Prostate gland (tissue), 2 donors: ENCODE measurements around the gene ODC1. TPM values are rescaled to one million over a fixed set of nuclear protein-coding genes. Genes with fewer than 3 reads are reported as not detected.

Experiments used
- DNase-seq: peaks from one replicate; pipeline ENCODE4 v3.0.0-alpha.2; 2019; ENCODE audit warnings: low spot score
- H3K27ac ChIP-seq, 2 donors: fragments of 200-600 bp; sonication (generic); 2 replicates each; pipeline ENCODE4 v1.5.1; 2017 to 2019
- H3K27me3 ChIP-seq: fragments of 200-600 bp; sonication (generic); replicated peaks from 2 replicates; pipeline ENCODE4 v1.5.1; 2019; ENCODE audit not compliant: insufficient read depth
- H3K36me3 ChIP-seq, 2 donors: fragments of 200-600 bp; sonication (generic); 1 replicate in 1 of 2; 2 replicates in 1 of 2; pipeline versions ENCODE4 v1.5.1 to v1.8.1; 2017 to 2019
- H3K4me1 ChIP-seq: fragments of 200-600 bp; sonication (generic); replicated peaks from 2 replicates; pipeline ENCODE4 v1.5.1; 2019
- H3K4me3 ChIP-seq, 2 donors: fragments of 200-600 bp; sonication (generic); 2 replicates each; pipeline ENCODE4 v1.5.1; 2017 to 2019
- H3K9me3 ChIP-seq: fragments of 200-600 bp; sonication (generic); 2 replicates; pipeline ENCODE4 v1.5.1; 2017
- POLR2A ChIP-seq: fragments of 450-650 bp; IDR thresholded peaks from one replicate; pipeline ENCODE4 v1.6.1; 2016; ENCODE audit warnings: antibody characterized with exemption, mild to moderate bottlenecking
- POLR2AphosphoS5 ChIP-seq: sonication (generic); formaldehyde crosslinking; IDR thresholded peaks from one replicate; pipeline ENCODE4 v1.6.1; 2017; ENCODE audit warnings: antibody characterized with exemption
- WGBS: methylation state at CpG from one replicate; pipeline ENCODE4 v1.1.5; 2018; 5-methylcytosine and 5-hydroxymethylcytosine counted together
- intact Hi-C: fragments of 100-400 bp; cut with DNase I; formaldehyde crosslinking; loops from one replicate; pipeline ENCODE4 v1.14.2; 2022
- total RNA-seq, 2 donors: library from RNA; depleted of rRNA; stranded (reverse); fragments of >200 nt; gene quantifications; one replicate each; pipeline ENCODE4 v1.1.0, GENCODE V29; 2016
- TF ChIP-seq, protein P1 (sequence below), 4 experiments: fragments of 200-600 bp in 2 of 4; fragments of 450-650 bp in 2 of 4; sonication (generic) in 2 of 4; IDR thresholded peaks; 1 replicate in 3 of 4; 2 replicates in 1 of 4; pipeline ENCODE4 v1.5.1; 2016 to 2019; ENCODE audit warnings: antibody characterized with exemption in 4 of 4, mild to moderate bottlenecking in 2 of 4, moderate library complexity in 2 of 4

The ODC1 gene
- total RNA-seq, 2 donors from 2014 or later: 147 to 261 TPM

DNA sequence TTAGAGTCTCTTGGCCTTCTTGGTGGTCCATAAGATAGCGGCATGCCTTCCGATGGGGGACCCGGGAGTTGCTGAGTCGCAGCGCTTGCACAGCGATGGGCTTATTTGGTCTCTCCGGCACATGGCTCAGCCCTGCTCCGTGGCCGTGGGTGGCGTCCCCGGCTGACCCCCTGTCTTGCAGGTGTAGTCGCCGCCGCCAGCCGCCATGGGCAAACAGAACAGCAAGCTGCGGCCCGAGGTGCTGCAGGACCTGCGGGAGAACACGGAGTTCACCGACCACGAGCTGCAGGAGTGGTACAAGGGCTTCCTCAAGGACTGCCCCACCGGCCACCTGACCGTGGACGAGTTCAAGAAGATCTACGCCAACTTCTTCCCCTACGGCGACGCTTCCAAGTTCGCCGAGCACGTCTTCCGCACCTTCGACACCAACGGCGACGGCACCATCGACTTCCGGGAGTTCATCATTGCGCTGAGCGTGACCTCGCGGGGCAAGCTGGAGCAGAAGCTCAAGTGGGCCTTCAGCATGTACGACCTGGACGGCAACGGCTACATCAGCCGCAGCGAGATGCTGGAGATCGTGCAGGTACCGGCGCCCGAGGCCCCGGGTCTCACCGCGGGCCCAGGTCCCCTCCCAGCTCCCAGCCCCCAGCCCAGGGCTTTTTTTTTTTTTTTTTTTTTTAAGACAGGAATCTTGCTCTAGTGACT, 28.4 kb downstream of the ODC1 start:
- Histone ChIP-seq H3K4me1 (no peaks in the 10 kb centered on the region), H3K27ac (no peak overlapping the region), H3K36me3 (no peaks in the 10 kb centered on the region), H3K9me3 (no peaks in the 10 kb centered on the region), H3K27me3 (no peaks in the 10 kb centered on the region), H3K4me3 (no peak overlapping the region)
- no peak for TF ChIP-seq POLR2A
- no peak for TF ChIP-seq POLR2AphosphoS5
- TF ChIP-seq, protein P1, sequence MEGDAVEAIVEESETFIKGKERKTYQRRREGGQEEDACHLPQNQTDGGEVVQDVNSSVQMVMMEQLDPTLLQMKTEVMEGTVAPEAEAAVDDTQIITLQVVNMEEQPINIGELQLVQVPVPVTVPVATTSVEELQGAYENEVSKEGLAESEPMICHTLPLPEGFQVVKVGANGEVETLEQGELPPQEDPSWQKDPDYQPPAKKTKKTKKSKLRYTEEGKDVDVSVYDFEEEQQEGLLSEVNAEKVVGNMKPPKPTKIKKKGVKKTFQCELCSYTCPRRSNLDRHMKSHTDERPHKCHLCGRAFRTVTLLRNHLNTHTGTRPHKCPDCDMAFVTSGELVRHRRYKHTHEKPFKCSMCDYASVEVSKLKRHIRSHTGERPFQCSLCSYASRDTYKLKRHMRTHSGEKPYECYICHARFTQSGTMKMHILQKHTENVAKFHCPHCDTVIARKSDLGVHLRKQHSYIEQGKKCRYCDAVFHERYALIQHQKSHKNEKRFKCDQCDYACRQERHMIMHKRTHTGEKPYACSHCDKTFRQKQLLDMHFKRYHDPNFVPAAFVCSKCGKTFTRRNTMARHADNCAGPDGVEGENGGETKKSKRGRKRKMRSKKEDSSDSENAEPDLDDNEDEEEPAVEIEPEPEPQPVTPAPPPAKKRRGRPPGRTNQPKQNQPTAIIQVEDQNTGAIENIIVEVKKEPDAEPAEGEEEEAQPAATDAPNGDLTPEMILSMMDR (IDR thresholded peaks at IDR 0.05): no peak
- DNase-seq: no peak
- WGBS: 94% methylated on average over 54 of the region's 54 CpGs
- intact Hi-C loops: no loop called here

DNA sequence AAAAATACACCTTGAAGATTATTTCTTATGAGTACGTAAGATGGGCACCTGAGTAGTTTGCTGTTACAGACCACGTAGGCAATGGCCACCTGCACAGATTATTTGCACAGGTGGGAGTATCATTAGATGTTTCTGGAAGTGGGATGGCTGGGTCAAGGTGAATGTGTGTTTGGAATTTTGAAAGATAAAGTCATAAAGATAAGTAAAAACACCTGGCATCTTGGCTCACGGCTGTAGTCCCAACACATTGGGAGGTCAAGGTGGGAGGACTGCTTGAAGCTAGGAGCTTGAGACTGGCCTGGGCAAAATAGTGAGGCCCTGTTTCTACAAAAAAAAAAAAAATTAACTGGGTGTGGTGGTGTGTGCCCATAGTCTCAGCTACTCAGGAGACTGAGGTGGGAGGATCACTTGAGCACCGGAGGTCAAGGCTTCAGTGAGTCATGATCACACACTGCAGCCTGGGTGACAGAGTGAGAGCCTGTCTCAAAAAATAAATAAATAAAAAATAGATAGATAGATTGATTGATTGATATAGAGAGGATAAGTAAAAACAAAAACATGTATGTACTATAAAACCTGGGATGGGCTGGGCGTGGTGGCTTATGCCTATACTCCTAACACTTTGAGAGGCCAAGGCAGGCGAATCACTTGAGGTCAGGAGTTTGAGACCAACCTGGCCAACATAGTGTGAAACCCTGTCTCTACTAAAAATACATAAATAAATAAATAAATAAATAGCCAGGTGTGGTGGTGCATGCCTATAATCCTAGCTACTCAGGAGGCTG, 30.4 kb downstream of the ODC1 start:
- TF ChIP-seq, protein P1 (IDR thresholded peaks at IDR 0.05): no peak
- TF ChIP-seq POLR2A: no peak
- no peak for TF ChIP-seq POLR2AphosphoS5
- Histone ChIP-seq H3K27ac (no peak overlapping the region), H3K27me3 (no peaks in the 10 kb centered on the region), H3K4me3 (no peak overlapping the region), H3K9me3 (no peaks in the 10 kb centered on the region), H3K4me1 (no peaks in the 10 kb centered on the region), H3K36me3 (no peaks in the 10 kb centered on the region)
- WGBS: 85% methylated on average over 6 of the region's 6 CpGs
- no peak for DNase-seq
- intact Hi-C loops: no loop called here

DNA sequence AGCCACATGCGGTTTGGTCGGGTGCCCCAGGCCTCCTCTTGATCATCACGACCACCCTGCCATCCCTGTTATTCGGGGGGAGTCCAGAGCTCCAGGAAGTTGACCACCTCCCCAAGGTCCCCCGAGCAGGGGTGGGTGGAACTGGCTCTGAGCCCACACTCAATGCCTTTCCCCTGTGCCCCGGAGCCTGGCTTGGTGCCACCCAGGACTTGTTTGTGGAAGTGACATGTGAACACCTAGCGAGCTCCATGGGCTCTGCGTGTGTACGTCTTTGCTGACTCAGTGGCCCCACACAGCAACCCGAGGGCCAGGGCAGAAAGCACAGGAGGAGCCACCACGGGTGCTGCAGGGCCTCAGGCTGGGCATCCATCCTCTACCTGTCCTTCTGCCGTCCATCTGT, 32.5 kb downstream of the ODC1 start:
- WGBS: 89% methylated on average over 12 of the region's 12 CpGs
- H3K4me1 ChIP-seq: no peaks in the 10 kb centered on the region
- no peak for DNase-seq
- H3K27ac ChIP-seq: no peak overlapping the region
- H3K36me3 ChIP-seq: no peaks in the 10 kb centered on the region
- intact Hi-C loops: no loop called here
- H3K4me3 ChIP-seq: no peak overlapping the region
- no peaks in the 10 kb centered on the region for H3K27me3 ChIP-seq
- TF ChIP-seq POLR2A (no peak), POLR2AphosphoS5 (no peak)
- TF ChIP-seq, protein P1 (IDR thresholded peaks at IDR 0.05): no peak
- no peaks in the 10 kb centered on the region for H3K9me3 ChIP-seq

DNA sequence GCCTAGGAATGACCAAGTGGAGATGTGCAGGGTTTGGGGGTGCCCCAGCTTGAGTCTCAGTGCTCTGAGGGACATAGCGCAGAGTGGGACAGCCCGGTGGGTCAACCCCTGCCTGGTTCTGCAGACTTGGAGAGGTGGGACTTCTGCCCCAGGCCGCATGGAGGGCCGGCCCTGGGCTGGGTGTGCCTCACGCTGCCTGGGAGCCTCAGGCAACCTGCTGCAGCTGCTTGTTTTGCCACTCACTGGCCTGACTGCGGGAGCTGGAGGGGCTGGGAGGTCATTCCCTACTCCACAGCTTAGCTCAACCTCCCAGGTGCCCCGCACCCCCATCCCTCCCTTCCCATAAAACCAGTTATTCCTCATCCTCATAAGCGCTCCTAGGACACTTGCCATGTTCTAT, 33.1 kb downstream of the ODC1 start:
- intact Hi-C loops: no loop called here
- Histone ChIP-seq H3K27ac (no peak overlapping the region), H3K4me3 (no peak overlapping the region), H3K27me3 (no peaks in the 10 kb centered on the region), H3K4me1 (no peaks in the 10 kb centered on the region), H3K36me3 (no peaks in the 10 kb centered on the region), H3K9me3 (no peaks in the 10 kb centered on the region)
- TF ChIP-seq, protein P1 (IDR thresholded peaks at IDR 0.05): no peak
- TF ChIP-seq POLR2AphosphoS5 (no peak), POLR2A (no peak)
- DNase-seq: no peak
- 84% methylated on average over 8 of the region's 8 CpGs for WGBS
